ENCODE data around the gene PEX14.

GRCh38 chr1:10652626-10653025 lies 177.9 kb downstream of the PEX14 start:
- no peak for TF ChIP-seq ZFP3 (CRISPR knock-in tag; IDR thresholded peaks at IDR 0.05)
- TF ChIP-seq ESRRG (CRISPR knock-in tag; IDR thresholded peaks at IDR 0.05), result no peak
- TF ChIP-seq ARNTL (CRISPR knock-in tag; IDR thresholded peaks at IDR 0.05; ENCODE audit: borderline replicate concordance, low read depth), result no peak
- no peak for TF ChIP-seq TCF4 (CRISPR knock-in tag; IDR thresholded peaks at IDR 0.05; ENCODE audit: borderline replicate concordance)
- TF ChIP-seq PPARA (CRISPR knock-in tag; IDR thresholded peaks at IDR 0.05; ENCODE audit: borderline replicate concordance), result no peak
- TF ChIP-seq BACH2 (CRISPR knock-in tag; IDR thresholded peaks at IDR 0.05; ENCODE audit: borderline replicate concordance), result no peak
- no peak for TF ChIP-seq PATZ1 (CRISPR knock-in tag; IDR thresholded peaks at IDR 0.05; ENCODE audit: borderline replicate concordance)

Data from SK-N-SH treated with all-trans-retinoic acid at 6 μM for 48 hours (cell line).